Osteocyte (in vitro differentiated cells): Measurements from ENCODE around the gene MYO3B. TPM values are rescaled to one million over a fixed set of nuclear protein-coding genes. Genes with fewer than 3 reads are reported as not detected.

Experiments
- DNase-seq: peaks from one replicate; pipeline ENCODE4 v3.0.0; 2021; ENCODE audit warnings: mixed read lengths; ENCODE audit not compliant: unreplicated experiment; ENCODE audit errors: extremely low spot score
- H3K27ac Mint-ChIP-seq: one replicate; pipeline ENCODE4 v1.8.0; 2021; ENCODE audit warnings: mild to moderate bottlenecking, mixed read lengths; ENCODE audit not compliant: unreplicated experiment
- H3K27me3 Mint-ChIP-seq: one replicate; pipeline ENCODE4 v1.8.0; 2021; ENCODE audit warnings: mixed read lengths; ENCODE audit not compliant: unreplicated experiment
- H3K36me3 Mint-ChIP-seq: one replicate; pipeline ENCODE4 v1.8.0; 2021; ENCODE audit warnings: mixed read lengths; ENCODE audit not compliant: unreplicated experiment
- H3K4me1 Mint-ChIP-seq: one replicate; pipeline ENCODE4 v1.8.0; 2021; ENCODE audit warnings: mixed read lengths; ENCODE audit not compliant: unreplicated experiment
- H3K4me3 Mint-ChIP-seq: one replicate; pipeline ENCODE4 v1.8.0; 2021; ENCODE audit warnings: mild to moderate bottlenecking, moderate library complexity, mixed read lengths; ENCODE audit not compliant: unreplicated experiment
- H3K9me3 Mint-ChIP-seq: one replicate; pipeline ENCODE4 v1.8.0; 2021; ENCODE audit warnings: mixed read lengths; ENCODE audit not compliant: unreplicated experiment
- CTCF ChIP-seq: fragments of 200-600 bp; sonication (generic); IDR thresholded peaks from 2 replicates; pipeline ENCODE4 v1.5.0; 2021; ENCODE audit warnings: antibody characterized with exemption, mild to moderate bottlenecking, moderate library complexity
- total RNA-seq: library from RNA; stranded (reverse); gene quantifications from 2 replicates; pipeline ENCODE4 v1.2.1, GENCODE V29; 2021

The MYO3B gene
- total RNA-seq, 1 donor from 2014 or later: not detected

GRCh38 chr2:170512266-170512665 is 334.3 kb downstream of the MYO3B start:
- H3K9me3 Mint-ChIP-seq: no peaks in the 10 kb centered on the region
- H3K27ac Mint-ChIP-seq: no peak overlapping the region
- peaks cover 20% of the 10 kb centered on the region for H3K27me3 Mint-ChIP-seq
- H3K4me3 Mint-ChIP-seq: no peak overlapping the region
- no peak for DNase-seq
- H3K4me1 Mint-ChIP-seq: peaks cover 6% of the 10 kb centered on the region
- no peak for TF ChIP-seq CTCF
- H3K36me3 Mint-ChIP-seq: no peaks in the 10 kb centered on the region

- DNase-seq: no peak
- Mint-ChIP-seq H3K27ac (no peak overlapping the region), H3K4me3 (no peak overlapping the region), H3K36me3 (no peaks in the 10 kb centered on the region), H3K4me1 (no peaks in the 10 kb centered on the region), H3K27me3 (peaks cover 29% of the 10 kb centered on the region), H3K9me3 (no peaks in the 10 kb centered on the region)
- TF ChIP-seq CTCF: no peak
Observed at GRCh38 chr2:170514140-170514539, 336.2 kb downstream of the MYO3B start.

GRCh38 chr2:170517538-170517937 is 339.6 kb downstream of the MYO3B start:
- no peak for TF ChIP-seq CTCF
- H3K9me3 Mint-ChIP-seq: no peaks in the 10 kb centered on the region
- H3K4me3 Mint-ChIP-seq: no peak overlapping the region
- H3K27ac Mint-ChIP-seq: no peak overlapping the region
- no peak for DNase-seq
- no peaks in the 10 kb centered on the region for H3K36me3 Mint-ChIP-seq
- no peaks in the 10 kb centered on the region for H3K4me1 Mint-ChIP-seq
- H3K27me3 Mint-ChIP-seq: peaks cover 31% of the 10 kb centered on the region

GRCh38 chr2:170518911-170519310 is 341.0 kb downstream of the MYO3B start:
- H3K27ac Mint-ChIP-seq: no peak overlapping the region
- TF ChIP-seq CTCF: no peak
- no peaks in the 10 kb centered on the region for H3K4me1 Mint-ChIP-seq
- no peak overlapping the region for H3K4me3 Mint-ChIP-seq
- peaks cover 31% of the 10 kb centered on the region for H3K27me3 Mint-ChIP-seq
- H3K9me3 Mint-ChIP-seq: no peaks in the 10 kb centered on the region
- H3K36me3 Mint-ChIP-seq: no peaks in the 10 kb centered on the region
- no peak for DNase-seq

- DNase-seq: no peak
- Mint-ChIP-seq H3K4me3 (no peak overlapping the region), H3K4me1 (peaks cover 16% of the 10 kb centered on the region), H3K27me3 (peaks cover 17% of the 10 kb centered on the region), H3K36me3 (no peaks in the 10 kb centered on the region), H3K27ac (no peak overlapping the region), H3K9me3 (no peaks in the 10 kb centered on the region)
- no peak for TF ChIP-seq CTCF
Observed at GRCh38 chr2:170521299-170521698, 343.4 kb downstream of the MYO3B start.
